ENCODE measurements around the gene NHP2. TPM values are rescaled to one million over a fixed set of nuclear protein-coding genes. Genes with fewer than 3 reads are reported as not detected.

NHP2 gene
- polyA plus RNA-seq, 1 donor from 2014 or later = 332 TPM

DNA sequence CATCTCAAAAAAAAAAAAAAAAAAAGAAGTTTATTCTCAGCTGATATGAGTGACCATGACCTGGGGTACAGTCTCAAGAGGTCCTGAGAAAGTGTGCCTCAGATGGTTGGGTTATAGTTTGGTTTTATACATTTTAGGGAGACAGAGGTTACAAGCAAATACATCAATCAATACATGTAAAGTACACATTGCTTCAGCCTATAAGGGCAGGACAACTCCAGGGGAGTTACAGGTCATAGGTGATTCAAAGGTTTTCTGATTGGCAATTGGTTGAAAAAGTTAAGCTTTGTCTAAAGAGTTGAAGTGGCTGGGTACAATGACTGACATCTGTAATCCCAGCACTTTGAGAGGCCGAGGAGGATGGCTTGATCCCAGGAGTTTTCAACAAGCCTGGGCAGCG, 35.7 kb upstream of the NHP2 start:
- Histone ChIP-seq H3K27ac (ENCODE audit: low read length) (no peak overlapping the region), H3K9me2 (ENCODE audit: insufficient read depth, low read length) (no peaks in the 10 kb centered on the region), H2AFZ (ENCODE audit: low read depth, low read length) (no peak overlapping the region), H3K27me3 (ENCODE audit: insufficient read depth, low read depth, low read length) (no peaks in the 10 kb centered on the region), H3F3A (ENCODE audit: insufficient read depth, low read length, poor library complexity, severe bottlenecking) (no peaks in the 10 kb centered on the region), H3K4me3 (ENCODE audit: low read length) (no peak overlapping the region), H3K9me3 (ENCODE audit: low read length) (no peaks in the 10 kb centered on the region), H3K36me3 (ENCODE audit: insufficient read depth, low read length) (no peaks in the 10 kb centered on the region), H3K79me2 (replicated peaks; ENCODE audit: insufficient read depth, low read length) (no peaks in the 10 kb centered on the region), H4K20me1 (ENCODE audit: insufficient read depth) (no peaks in the 10 kb centered on the region), H3K4me2 (ENCODE audit: low read length) (no peak overlapping the region), H3K9ac (ENCODE audit: low read length) (no peak overlapping the region)
- TF ChIP-seq SMC3 (conservative IDR thresholded peaks at IDR 0.05; ENCODE audit: poor library complexity) (no peak), POLR2AphosphoS5 (IDR thresholded peaks at IDR 0.05) (no peak), TAF1 (IDR thresholded peaks at IDR 0.05; ENCODE audit: low read depth) (no peak), RAD21 (conservative IDR thresholded peaks at IDR 0.05) (no peak), EP300 (conservative IDR thresholded peaks at IDR 0.05; ENCODE audit: poor library complexity, severe bottlenecking) (no peak), MXI1 (conservative IDR thresholded peaks at IDR 0.05; ENCODE audit: poor library complexity, severe bottlenecking) (no peak)

DNA sequence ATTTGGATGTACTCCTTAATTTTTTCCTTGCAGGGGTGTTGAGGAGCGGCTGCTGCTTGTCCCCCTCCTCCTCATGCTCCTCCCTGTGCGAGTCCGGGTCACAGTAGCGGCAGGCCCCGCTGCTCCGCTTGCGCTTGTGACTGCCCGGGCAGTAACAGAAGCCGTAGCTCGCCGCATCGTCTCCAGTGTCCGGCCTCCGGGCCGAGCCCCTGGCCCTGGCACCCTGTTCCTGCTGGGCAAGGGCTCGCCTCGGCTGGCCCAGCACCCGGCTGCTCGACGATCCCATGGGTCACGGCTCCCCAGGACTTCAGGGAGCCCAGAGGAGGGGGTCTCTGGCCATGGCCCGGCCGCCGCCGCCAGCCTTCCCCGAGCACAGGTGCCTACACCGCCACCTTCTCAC, 33.3 kb upstream of the NHP2 start, which contains the start of gene GMCL2:
Gene GMCL2, minus strand, starts transcription at position 358 of the 400 bp plus-strand sequence. Its CDS starts 72 bp downstream, at position 286.
- H3K9ac ChIP-seq (ENCODE audit: low read length) = no peak within 1 kb of the TSS
- no peaks in the 10 kb centered on the region for H3K9me2 ChIP-seq (ENCODE audit: insufficient read depth, low read length)
- TF ChIP-seq EZH2 (IDR thresholded peaks at IDR 0.05; ENCODE audit: borderline replicate concordance, insufficient read depth, low read length, poor library complexity, severe bottlenecking) = no peak
- TF ChIP-seq MXI1 (conservative IDR thresholded peaks at IDR 0.05; ENCODE audit: poor library complexity, severe bottlenecking) = no peak
- TF ChIP-seq, protein P1, sequence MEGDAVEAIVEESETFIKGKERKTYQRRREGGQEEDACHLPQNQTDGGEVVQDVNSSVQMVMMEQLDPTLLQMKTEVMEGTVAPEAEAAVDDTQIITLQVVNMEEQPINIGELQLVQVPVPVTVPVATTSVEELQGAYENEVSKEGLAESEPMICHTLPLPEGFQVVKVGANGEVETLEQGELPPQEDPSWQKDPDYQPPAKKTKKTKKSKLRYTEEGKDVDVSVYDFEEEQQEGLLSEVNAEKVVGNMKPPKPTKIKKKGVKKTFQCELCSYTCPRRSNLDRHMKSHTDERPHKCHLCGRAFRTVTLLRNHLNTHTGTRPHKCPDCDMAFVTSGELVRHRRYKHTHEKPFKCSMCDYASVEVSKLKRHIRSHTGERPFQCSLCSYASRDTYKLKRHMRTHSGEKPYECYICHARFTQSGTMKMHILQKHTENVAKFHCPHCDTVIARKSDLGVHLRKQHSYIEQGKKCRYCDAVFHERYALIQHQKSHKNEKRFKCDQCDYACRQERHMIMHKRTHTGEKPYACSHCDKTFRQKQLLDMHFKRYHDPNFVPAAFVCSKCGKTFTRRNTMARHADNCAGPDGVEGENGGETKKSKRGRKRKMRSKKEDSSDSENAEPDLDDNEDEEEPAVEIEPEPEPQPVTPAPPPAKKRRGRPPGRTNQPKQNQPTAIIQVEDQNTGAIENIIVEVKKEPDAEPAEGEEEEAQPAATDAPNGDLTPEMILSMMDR (IDR thresholded peaks at IDR 0.05; ENCODE audit: poor library complexity, severe bottlenecking) = no peak
- TF ChIP-seq EP300 (conservative IDR thresholded peaks at IDR 0.05; ENCODE audit: poor library complexity, severe bottlenecking) = no peak
- TF ChIP-seq, protein P2, sequence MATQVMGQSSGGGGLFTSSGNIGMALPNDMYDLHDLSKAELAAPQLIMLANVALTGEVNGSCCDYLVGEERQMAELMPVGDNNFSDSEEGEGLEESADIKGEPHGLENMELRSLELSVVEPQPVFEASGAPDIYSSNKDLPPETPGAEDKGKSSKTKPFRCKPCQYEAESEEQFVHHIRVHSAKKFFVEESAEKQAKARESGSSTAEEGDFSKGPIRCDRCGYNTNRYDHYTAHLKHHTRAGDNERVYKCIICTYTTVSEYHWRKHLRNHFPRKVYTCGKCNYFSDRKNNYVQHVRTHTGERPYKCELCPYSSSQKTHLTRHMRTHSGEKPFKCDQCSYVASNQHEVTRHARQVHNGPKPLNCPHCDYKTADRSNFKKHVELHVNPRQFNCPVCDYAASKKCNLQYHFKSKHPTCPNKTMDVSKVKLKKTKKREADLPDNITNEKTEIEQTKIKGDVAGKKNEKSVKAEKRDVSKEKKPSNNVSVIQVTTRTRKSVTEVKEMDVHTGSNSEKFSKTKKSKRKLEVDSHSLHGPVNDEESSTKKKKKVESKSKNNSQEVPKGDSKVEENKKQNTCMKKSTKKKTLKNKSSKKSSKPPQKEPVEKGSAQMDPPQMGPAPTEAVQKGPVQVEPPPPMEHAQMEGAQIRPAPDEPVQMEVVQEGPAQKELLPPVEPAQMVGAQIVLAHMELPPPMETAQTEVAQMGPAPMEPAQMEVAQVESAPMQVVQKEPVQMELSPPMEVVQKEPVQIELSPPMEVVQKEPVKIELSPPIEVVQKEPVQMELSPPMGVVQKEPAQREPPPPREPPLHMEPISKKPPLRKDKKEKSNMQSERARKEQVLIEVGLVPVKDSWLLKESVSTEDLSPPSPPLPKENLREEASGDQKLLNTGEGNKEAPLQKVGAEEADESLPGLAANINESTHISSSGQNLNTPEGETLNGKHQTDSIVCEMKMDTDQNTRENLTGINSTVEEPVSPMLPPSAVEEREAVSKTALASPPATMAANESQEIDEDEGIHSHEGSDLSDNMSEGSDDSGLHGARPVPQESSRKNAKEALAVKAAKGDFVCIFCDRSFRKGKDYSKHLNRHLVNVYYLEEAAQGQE (IDR thresholded peaks at IDR 0.05; ENCODE audit: borderline replicate concordance) = no peak
- no peak for TF ChIP-seq TAF1 (IDR thresholded peaks at IDR 0.05; ENCODE audit: low read depth)
- TF ChIP-seq POLR2AphosphoS5 (IDR thresholded peaks at IDR 0.05) = no peak
- no peak for TF ChIP-seq SMC3 (conservative IDR thresholded peaks at IDR 0.05; ENCODE audit: poor library complexity)
- TF ChIP-seq RAD21 (conservative IDR thresholded peaks at IDR 0.05) = no peak
- no peak within 1 kb of the TSS for H3K4me2 ChIP-seq (ENCODE audit: low read length)
- no peaks in the 10 kb centered on the region for H4K20me1 ChIP-seq (ENCODE audit: insufficient read depth)
- no peaks in the 10 kb centered on the region for H3K79me2 ChIP-seq (replicated peaks; ENCODE audit: insufficient read depth, low read length)
- no peaks in the 10 kb centered on the region for H3K9me3 ChIP-seq (ENCODE audit: low read length)
- no peak within 1 kb of the TSS for H3K4me3 ChIP-seq (ENCODE audit: low read length)
- H3K27ac ChIP-seq (ENCODE audit: low read length) = no peak within 1 kb of the TSS
- no peaks in the 10 kb centered on the region for H3F3A ChIP-seq (ENCODE audit: insufficient read depth, low read length, poor library complexity, severe bottlenecking)
- H3K36me3 ChIP-seq (ENCODE audit: insufficient read depth, low read length) = no peaks in the 10 kb centered on the region
- no peak within 1 kb of the TSS for H2AFZ ChIP-seq (ENCODE audit: low read depth, low read length)
- no peaks in the 10 kb centered on the region for H3K27me3 ChIP-seq (ENCODE audit: insufficient read depth, low read depth, low read length)
